ENCODE data around the gene KIAA1614.

DNA sequence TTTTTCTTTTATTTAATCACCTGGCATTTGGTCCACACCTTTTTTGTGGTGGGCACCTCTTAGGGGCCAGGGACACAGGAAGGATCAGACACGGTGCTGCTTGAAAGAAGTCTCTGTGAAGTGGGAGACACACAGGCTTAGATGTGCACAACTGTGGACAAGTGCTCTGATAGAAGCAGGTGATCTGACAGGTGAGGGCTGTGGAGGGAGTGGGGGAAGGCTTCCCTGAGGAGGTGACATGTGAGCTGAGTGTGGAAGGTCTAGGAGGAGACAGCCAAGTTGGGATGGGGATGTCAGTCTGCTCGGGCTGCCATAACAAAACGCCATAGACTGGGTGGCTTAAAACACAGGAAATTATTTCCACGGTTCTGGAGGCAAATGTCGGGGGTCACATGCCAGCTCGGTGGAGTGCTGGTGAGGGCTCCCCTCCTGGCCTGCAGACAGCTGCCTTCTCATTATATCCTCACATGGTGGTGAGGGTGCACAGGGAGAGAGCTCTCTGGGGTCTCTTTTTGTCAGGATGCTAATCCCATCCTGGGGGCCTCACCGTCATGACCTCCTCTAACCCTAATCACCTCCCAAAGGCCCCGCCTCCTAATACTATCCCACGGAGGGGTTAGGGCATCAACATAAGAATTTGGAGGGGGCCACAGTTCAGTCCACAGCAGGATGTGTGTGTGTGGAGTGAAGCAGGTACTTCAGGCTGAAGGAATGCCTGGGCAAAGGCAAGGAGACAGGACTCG is 5.2 kb upstream of the KIAA1614 start:
- TF ChIP-seq, protein P1, sequence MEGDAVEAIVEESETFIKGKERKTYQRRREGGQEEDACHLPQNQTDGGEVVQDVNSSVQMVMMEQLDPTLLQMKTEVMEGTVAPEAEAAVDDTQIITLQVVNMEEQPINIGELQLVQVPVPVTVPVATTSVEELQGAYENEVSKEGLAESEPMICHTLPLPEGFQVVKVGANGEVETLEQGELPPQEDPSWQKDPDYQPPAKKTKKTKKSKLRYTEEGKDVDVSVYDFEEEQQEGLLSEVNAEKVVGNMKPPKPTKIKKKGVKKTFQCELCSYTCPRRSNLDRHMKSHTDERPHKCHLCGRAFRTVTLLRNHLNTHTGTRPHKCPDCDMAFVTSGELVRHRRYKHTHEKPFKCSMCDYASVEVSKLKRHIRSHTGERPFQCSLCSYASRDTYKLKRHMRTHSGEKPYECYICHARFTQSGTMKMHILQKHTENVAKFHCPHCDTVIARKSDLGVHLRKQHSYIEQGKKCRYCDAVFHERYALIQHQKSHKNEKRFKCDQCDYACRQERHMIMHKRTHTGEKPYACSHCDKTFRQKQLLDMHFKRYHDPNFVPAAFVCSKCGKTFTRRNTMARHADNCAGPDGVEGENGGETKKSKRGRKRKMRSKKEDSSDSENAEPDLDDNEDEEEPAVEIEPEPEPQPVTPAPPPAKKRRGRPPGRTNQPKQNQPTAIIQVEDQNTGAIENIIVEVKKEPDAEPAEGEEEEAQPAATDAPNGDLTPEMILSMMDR (conservative IDR thresholded peaks at IDR 0.05; ENCODE audit: low read length) = no peak
- no peak for TF ChIP-seq EZH2phosphoT487 (IDR thresholded peaks at IDR 0.05; ENCODE audit: borderline replicate concordance, low read depth, low read length)
